GM19238 (cell line): ENCODE data around the gene KIR2DL3.
"Not testable (repeated sequence)": the region's sequence is repeated elsewhere in the genome, so short reads cannot be mapped to it uniquely, and the experiment has no call there.

ENCODE experiments used
- DNase-seq: peaks from one replicate; pipeline ENCODE4 v3.0.0; 2011; ENCODE audit warnings: low spot score; ENCODE audit not compliant: insufficient read length

KIR2DL3 gene

GRCh38 chr19:54741950-54742349 is 3.6 kb downstream of the KIR2DL3 start:
- DNase-seq: not testable (repeated sequence)

GRCh38 chr19:54744080-54744479 is 5.8 kb downstream of the KIR2DL3 start:
- DNase-seq: not testable (repeated sequence)

GRCh38 chr19:54747614-54748322 is 9.5 kb downstream of the KIR2DL3 start:
- DNase-seq: not testable (repeated sequence)

GRCh38 chr19:54750276-54750675 is 12.0 kb downstream of the KIR2DL3 start:
- DNase-seq: not testable (repeated sequence)

GRCh38 chr19:54756204-54757110 is 18.1 kb downstream of the KIR2DL3 start:
- not testable (repeated sequence) for DNase-seq

GRCh38 chr19:54758577-54758976 is 20.3 kb downstream of the KIR2DL3 start:
- DNase-seq: not testable (repeated sequence)

- DNase-seq: not testable (repeated sequence)
Measured at GRCh38 chr19:54764219-54764618, 25.9 kb downstream of the KIR2DL3 start.

GRCh38 chr19:54766464-54766863 is 28.2 kb downstream of the KIR2DL3 start:
- DNase-seq: not testable (repeated sequence)

GRCh38 chr19:54769646-54770045 is 31.3 kb downstream of the KIR2DL3 start, which contains the start of gene KIR2DL1:
TSS of gene KIR2DL1 (plus strand) at chr19:54769793. CDS start at chr19:54769851, 58 bp downstream.
- DNase-seq: not testable (repeated sequence)

- DNase-seq: not testable (repeated sequence)
Measured at GRCh38 chr19:54770511-54770910, 32.2 kb downstream of the KIR2DL3 start.

- DNase-seq: not testable (repeated sequence)
Measured at GRCh38 chr19:54771018-54771960, 33.0 kb downstream of the KIR2DL3 start.

GRCh38 chr19:54772666-54773065 is 34.4 kb downstream of the KIR2DL3 start:
- not testable (repeated sequence) for DNase-seq

GRCh38 chr19:54775095-54775815 is 36.9 kb downstream of the KIR2DL3 start:
- DNase-seq: not testable (repeated sequence)

- DNase-seq: not testable (repeated sequence)
Measured at GRCh38 chr19:54775830-54776229, 37.5 kb downstream of the KIR2DL3 start.

GRCh38 chr19:54777851-54778250 is 39.5 kb downstream of the KIR2DL3 start:
- DNase-seq: not testable (repeated sequence)

- DNase-seq: not testable (repeated sequence)
Measured at GRCh38 chr19:54778896-54779295, 40.6 kb downstream of the KIR2DL3 start.

GRCh38 chr19:54782916-54783315 is 44.6 kb downstream of the KIR2DL3 start:
- not testable (repeated sequence) for DNase-seq

- DNase-seq: not testable (repeated sequence)
Measured at GRCh38 chr19:54786091-54786723, 47.9 kb downstream of the KIR2DL3 start.

GRCh38 chr19:54788154-54788553 is 49.8 kb downstream of the KIR2DL3 start:
- DNase-seq: not testable (repeated sequence)

GRCh38 chr19:54790711-54791110 is 52.4 kb downstream of the KIR2DL3 start:
- no peak for DNase-seq
